Measurements from ENCODE around the gene SLC16A3.

Gene SLC16A3

DNA sequence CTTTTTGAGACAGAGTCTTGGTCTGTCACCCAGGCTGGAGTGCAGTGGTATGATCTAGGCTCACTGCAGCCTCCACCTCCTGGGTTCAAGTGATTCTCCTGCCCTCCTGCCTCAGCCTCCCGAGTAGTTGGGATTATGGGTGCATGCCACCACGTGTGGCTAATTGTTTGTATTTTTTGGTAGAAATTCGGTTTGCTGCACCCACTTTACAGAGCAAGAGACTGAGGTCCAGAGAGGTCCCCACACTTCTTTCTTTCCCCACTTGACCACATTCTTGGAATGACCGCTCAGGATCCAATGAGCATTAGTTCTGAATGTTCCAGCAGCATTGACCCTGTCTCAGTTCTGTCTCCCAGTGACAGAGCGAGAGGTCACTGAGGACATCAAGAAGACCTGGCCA, 5.3 kb upstream of the SLC16A3 start:
- TF ChIP-seq, protein P1, sequence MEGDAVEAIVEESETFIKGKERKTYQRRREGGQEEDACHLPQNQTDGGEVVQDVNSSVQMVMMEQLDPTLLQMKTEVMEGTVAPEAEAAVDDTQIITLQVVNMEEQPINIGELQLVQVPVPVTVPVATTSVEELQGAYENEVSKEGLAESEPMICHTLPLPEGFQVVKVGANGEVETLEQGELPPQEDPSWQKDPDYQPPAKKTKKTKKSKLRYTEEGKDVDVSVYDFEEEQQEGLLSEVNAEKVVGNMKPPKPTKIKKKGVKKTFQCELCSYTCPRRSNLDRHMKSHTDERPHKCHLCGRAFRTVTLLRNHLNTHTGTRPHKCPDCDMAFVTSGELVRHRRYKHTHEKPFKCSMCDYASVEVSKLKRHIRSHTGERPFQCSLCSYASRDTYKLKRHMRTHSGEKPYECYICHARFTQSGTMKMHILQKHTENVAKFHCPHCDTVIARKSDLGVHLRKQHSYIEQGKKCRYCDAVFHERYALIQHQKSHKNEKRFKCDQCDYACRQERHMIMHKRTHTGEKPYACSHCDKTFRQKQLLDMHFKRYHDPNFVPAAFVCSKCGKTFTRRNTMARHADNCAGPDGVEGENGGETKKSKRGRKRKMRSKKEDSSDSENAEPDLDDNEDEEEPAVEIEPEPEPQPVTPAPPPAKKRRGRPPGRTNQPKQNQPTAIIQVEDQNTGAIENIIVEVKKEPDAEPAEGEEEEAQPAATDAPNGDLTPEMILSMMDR (IDR thresholded peaks at IDR 0.05), result no peak

DNA sequence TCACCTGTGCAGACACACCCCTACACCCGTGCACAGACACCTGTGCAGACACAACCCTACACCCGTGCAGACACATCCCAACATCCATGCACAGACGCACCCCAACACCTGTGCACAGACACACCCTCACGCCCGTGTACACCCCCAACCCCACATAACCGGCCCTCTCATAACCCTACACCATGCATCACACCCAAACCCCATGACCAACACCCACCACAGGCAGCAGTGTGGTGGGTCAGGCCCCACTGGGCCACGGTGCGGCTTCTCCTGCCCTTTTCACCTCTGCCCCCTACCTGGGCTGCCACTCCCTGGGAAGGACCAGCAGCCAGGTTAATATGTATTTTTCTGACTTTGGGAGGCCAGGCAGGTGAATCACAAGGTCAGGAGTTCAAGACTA, 4.2 kb upstream of the SLC16A3 start:
- TF ChIP-seq, protein P1 (IDR thresholded peaks at IDR 0.05), result no peak

DNA sequence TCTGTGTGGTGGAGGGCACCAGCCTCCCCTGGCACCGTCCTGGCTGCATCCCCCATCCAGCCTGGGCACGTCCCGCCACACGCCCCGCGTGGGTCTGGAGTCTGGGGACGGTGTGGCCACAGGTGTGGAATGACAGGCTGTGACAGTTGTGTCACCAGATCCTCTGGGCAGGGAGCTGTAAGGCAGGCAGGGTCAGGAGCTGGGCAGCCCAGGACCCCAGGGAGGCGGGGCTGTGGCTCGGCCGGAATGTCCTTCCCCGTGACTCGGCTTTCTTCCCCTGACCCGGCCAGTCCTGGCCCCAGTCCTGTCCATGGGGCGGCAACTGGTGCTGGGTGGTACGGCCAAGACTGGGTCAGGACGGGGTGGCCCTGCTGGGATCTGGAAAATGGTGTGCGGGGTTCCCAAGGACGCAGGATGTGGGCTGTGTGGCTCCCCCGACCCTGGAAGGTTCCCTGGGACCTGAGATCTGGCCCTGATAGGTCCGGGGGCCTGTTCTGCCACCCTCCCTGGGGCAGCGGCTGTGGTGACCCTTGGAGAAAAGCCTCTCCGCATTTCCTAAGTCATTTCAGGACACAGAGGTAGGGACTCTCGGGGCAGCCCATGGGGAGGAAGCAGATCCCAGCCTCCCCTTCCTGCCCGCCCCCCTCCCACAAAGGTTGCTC, 3.3 kb upstream of the SLC16A3 start:
- TF ChIP-seq, protein P1 (IDR thresholded peaks at IDR 0.05), result no peak

DNA sequence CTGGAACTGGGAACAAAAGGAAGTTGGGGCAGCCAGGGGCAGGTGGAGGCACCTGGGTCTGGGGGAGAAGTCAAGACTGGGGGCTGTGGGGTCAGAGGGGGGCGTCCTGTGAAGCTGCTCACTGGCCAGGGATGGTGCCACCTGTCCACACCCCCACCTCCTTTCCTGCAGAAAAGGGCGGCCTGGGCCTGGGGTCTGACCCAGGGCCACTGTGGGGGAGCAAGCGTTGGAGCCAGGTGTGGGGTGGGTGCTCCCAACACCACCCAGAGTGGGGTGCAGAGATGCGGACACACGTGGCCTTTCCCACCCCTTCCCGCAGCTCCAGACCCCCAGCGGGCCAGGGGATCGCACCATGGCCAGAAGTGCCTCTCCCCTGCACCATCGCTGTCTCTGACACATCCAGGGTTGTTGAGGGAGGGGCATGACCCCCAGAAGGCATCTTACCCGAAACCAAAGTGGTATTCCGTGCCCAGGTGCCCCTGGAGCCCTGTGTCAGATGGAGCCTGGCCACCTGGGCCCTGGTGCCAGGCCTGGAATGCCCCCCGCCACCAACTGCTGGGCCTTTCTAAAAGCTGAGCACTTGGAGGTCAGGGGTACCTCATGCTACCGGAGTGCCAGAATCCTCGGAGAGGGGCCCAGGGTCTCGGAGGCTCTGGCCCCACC, 2.6 kb upstream of the SLC16A3 start:
- TF ChIP-seq, protein P1 (IDR thresholded peaks at IDR 0.05), result no peak

DNA sequence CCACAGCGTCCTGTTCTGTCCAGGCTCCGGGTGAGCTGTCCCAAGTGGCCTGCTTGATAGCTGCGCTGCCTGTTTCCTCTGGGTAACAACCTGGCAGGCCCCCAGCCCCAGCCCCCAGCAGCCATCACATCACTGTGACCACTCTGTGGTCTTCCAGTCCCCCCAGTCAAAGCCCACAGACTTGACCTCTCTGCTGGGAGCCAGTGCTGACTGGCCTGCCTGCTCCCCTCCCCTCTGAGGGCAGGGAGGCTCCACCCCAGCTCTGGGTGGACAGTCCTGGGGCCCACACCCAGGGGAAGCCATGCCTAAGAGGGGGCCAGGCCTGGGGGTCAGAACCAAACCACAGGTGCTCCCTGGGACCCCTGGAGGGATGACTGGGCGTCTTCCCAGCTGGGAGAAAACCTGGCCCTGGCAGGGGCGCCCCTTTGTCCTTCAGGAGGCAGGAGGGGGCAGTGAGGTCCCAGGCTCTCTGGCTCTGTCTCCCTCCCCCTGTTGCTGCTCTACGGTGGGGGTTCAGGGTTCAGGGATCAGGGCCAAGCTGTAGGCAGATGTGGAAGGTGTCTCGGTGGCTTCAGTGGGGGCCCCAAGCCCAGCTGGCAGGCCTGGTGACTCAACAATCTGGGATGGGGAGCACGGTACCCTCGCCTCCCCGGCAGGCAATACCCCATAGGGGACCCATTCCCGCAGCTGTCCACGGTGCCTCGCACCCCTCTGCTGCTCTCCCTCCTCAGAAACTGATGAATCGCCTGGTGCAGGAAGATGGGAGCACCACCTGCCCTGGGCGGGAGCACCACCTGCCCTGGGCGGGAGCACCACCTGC, 1.8 kb upstream of the SLC16A3 start:
- TF ChIP-seq, protein P1 (IDR thresholded peaks at IDR 0.05), result no peak

DNA sequence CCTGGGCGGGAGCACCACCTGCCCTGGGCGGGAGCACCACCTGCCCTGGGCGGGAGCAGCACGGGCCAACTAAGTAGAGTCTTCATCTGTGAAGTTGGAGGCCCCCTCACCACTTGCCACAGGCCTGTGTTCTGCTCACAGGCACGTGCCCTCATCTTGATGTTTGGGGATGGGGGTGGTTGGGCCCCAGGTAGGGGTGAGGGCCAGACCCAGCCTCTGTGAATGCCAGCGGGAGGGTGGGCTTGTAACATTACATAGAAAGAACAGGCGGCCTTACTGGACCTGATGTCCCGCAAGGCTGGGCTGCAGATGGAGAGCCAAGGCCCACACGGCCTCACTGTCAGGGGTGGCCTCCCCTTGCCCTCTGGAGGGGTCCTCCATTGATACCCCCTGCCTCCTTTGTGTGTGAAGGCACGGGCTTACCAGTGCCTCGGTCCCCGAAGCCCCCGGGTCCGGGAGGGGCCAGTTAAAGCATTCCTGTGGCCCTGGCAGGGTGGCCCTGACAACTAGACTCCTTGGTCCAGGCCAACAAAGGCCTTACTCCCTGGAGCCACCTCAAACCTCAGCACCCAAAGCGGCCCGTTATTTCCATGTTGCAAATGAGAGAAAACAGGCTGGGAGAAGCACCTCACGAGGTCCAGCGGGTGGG, 1.1 kb upstream of the SLC16A3 start:
- TF ChIP-seq, protein P1 (IDR thresholded peaks at IDR 0.05), result no peak

DNA sequence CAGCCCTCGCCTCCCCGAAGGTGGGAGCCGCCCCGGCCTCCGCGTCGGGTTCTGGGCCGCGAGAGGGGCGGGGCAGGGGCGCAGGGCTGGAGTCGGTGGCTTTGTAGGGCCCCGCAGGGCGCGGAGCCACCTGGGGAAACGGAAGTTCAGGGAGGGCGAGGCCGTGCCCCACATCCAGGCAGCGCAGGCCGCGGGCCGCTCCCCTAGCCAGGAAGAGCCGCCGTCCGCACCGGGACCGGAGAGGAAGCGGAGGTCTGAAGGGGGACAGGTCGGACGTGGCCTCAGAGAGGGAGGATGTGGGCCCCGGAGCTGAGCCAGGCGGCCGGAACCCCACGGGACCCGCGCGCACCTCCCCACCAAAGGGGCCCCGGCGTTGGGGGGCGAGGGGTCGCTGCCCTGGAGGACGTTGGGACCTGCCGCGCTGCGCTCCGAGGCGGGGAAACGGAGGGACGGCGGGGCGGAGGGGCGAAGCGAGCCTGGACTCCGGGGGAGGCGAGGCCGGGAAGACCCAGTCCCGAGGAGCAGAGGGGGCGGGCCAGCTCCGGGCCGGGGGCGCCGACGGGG, 482 bp upstream of the SLC16A3 start:
- TF ChIP-seq, protein P1 (IDR thresholded peaks at IDR 0.05), result no peak
